ENCODE measurements around the gene TK2. TPM values are rescaled to one million over a fixed set of nuclear protein-coding genes. Genes with fewer than 3 reads are reported as not detected.

The TK2 gene
- total and polyA plus RNA-seq, 2 experiments from 2014 or later, result 1.8 to 4.2 TPM

GRCh38 chr16:66578651-66579531 lies 29.0 kb upstream of the TK2 start, which contains the start of gene CMTM2:
CMTM2 (plus strand) TSS chr16:66579463; CDS start chr16:66579608, 145 bp downstream.
- peak within 1 kb of the TSS; percentile 63 for H3K4me3 Mint-ChIP-seq
- peaks cover 21% of the 10 kb centered on the region for H3K4me1 ChIP-seq (ENCODE audit: insufficient read depth)
- peaks cover 29% of the 10 kb centered on the region for H3K4me1 Mint-ChIP-seq
- ATAC-seq (peak; percentile 75), DNase-seq (ENCODE audit: low spot score) (peak; percentile 61)
- no peaks in the 10 kb centered on the region for H4K20me1 ChIP-seq (replicated peaks; ENCODE audit: insufficient read depth)
- TF ChIP-seq EZH2 (IDR thresholded peaks at IDR 0.05; ENCODE audit: low read depth, unreplicated experiment), result peak; percentile 73
- no peak for TF ChIP-seq ETS1 (IDR thresholded peaks at IDR 0.05)
- no peak within 1 kb of the TSS for H3K27ac ChIP-seq (ENCODE audit: low read depth)
- peak within 1 kb of the TSS; percentile 99 for H2AFZ ChIP-seq
- H3K4me2 ChIP-seq, result peak within 1 kb of the TSS; percentile 88
- H3K27me3 Mint-ChIP-seq (ENCODE audit: insufficient read depth, low read depth, poor library complexity), result peaks cover 43% of the 10 kb centered on the region
- H3F3A ChIP-seq (replicated peaks; ENCODE audit: low read depth), result no peaks in the 10 kb centered on the region
- peak within 1 kb of the TSS; percentile 60 for H3K4me3 ChIP-seq
- H3K79me2 ChIP-seq (replicated peaks; ENCODE audit: insufficient read depth), result no peaks in the 10 kb centered on the region
- H3K36me3 Mint-ChIP-seq (ENCODE audit: low read depth), result no peaks in the 10 kb centered on the region
- no peak within 1 kb of the TSS for H3K27ac Mint-ChIP-seq
- H3K9me2 ChIP-seq (ENCODE audit: insufficient read depth), result no peaks in the 10 kb centered on the region
- H3K9me3 Mint-ChIP-seq, result no peaks in the 10 kb centered on the region; the same call in 2 of the 3 replicates
- H3K36me3 ChIP-seq (ENCODE audit: insufficient read depth), result no peaks in the 10 kb centered on the region
- peaks cover 59% of the 10 kb centered on the region for H3K27me3 ChIP-seq (ENCODE audit: insufficient read depth)

- Mint-ChIP-seq H3K4me3 (no peak overlapping the region), H3K36me3 (ENCODE audit: low read depth) (no peaks in the 10 kb centered on the region)
- ATAC-seq, result no peak
- TF ChIP-seq CREB1 (CRISPR knock-in tag; IDR thresholded peaks at IDR 0.05; ENCODE audit: low read depth), result no peak
- TF ChIP-seq CTCF (conservative IDR thresholded peaks at IDR 0.05; ENCODE audit: low read depth in 2 of 2), result no peak
- no peak for TF ChIP-seq ZNF331 (CRISPR knock-in tag; IDR thresholded peaks at IDR 0.05; ENCODE audit: low read depth)
- no peak for TF ChIP-seq NANOG (IDR thresholded peaks at IDR 0.05; ENCODE audit: borderline replicate concordance)
- TF ChIP-seq POLR2AphosphoS5 (IDR thresholded peaks at IDR 0.05; ENCODE audit: low read depth), result no peak
- TF ChIP-seq ZNF462 (CRISPR knock-in tag; IDR thresholded peaks at IDR 0.05), result no peak
- TF ChIP-seq JUNB (IDR thresholded peaks at IDR 0.05; ENCODE audit: unreplicated experiment), result no peak
- TF ChIP-seq EZH2 (IDR thresholded peaks at IDR 0.05; ENCODE audit: low read depth, unreplicated experiment), result no peak
- TF ChIP-seq ZNF114 (CRISPR knock-in tag; IDR thresholded peaks at IDR 0.05), result no peak
- TF ChIP-seq STAT1 (IDR thresholded peaks at IDR 0.05; ENCODE audit: unreplicated experiment), result no peak
These were observed 26.4 kb upstream of the TK2 start for GRCh38 chr16:66576296-66576695.

More at GRCh38 chr16:66576296-66576695, 26.4 kb upstream of the TK2 start:
- Histone ChIP-seq H2AFZ (no peak overlapping the region), H3K27ac (ENCODE audit: low read depth) (no peak overlapping the region), H3K9me2 (ENCODE audit: insufficient read depth) (no peaks in the 10 kb centered on the region), H3K4me1 (ENCODE audit: insufficient read depth) (peaks cover 19% of the 10 kb centered on the region), H3K27me3 (ENCODE audit: insufficient read depth) (peaks cover 50% of the 10 kb centered on the region), H3K4me2 (no peak overlapping the region), H3K79me2 (replicated peaks; ENCODE audit: insufficient read depth) (no peaks in the 10 kb centered on the region), H4K20me1 (replicated peaks; ENCODE audit: insufficient read depth) (no peaks in the 10 kb centered on the region), H3K4me3 (no peak overlapping the region), H3F3A (replicated peaks; ENCODE audit: low read depth) (no peaks in the 10 kb centered on the region), H3K36me3 (ENCODE audit: insufficient read depth) (no peaks in the 10 kb centered on the region)
- Mint-ChIP-seq H3K4me1 (peaks cover 28% of the 10 kb centered on the region), H3K9me3 (no peaks in the 10 kb centered on the region), H3K27me3 (ENCODE audit: insufficient read depth, low read depth, poor library complexity) (peaks cover 43% of the 10 kb centered on the region), H3K27ac (no peak overlapping the region)
- no peak for DNase-seq (ENCODE audit: low spot score)

All from GM23338 (cell line).